Activated CD4-positive, alpha-beta T cell treated with anti-CD3 and anti-CD28 coated beads for 1 hour (primary cell): ENCODE results near the gene SPDYE4.
"Not testable (repeated sequence)": the region's sequence is repeated elsewhere in the genome, so short reads cannot be mapped to it uniquely, and the experiment has no call there.

Source experiments
- DNase-seq: peaks from one replicate; pipeline ENCODE4 v3.0.0-alpha.2; 2020

Gene SPDYE4

DNA sequence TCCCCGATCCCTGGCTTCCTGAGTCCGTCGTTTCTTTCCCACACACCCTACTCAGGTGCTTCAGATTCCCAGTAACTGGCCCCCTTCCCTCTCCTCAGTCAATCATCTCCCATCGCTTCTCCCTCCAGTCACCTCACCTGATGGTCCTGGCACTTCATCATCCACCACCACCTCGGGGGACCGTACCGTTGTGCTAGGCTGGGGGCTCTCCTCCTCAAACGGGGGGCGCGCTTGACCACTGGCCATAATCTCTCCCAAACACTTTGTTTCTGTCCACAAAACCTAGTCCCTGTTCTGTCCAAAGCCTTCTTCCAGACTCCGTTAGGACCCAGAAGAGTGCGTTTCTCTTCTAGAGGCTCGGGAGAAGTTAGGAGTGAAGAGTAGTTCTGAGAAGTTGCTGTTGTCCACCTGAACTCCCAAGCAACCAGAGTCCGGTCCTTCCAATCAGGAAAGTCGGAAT is at the start of gene SPDYE4:
Gene SPDYE4, minus strand, starts transcription at position 410 of the 460 bp plus-strand sequence. Its CDS starts 164 bp downstream, at position 246.
- no peak for DNase-seq

- no peak for DNase-seq
Observed at GRCh38 chr17:8806926-8807550, 48.7 kb upstream of the SPDYE4 start.

- DNase-seq, result no peak
Observed at GRCh38 chr17:8806253-8806925, 48.0 kb upstream of the SPDYE4 start.

DNA sequence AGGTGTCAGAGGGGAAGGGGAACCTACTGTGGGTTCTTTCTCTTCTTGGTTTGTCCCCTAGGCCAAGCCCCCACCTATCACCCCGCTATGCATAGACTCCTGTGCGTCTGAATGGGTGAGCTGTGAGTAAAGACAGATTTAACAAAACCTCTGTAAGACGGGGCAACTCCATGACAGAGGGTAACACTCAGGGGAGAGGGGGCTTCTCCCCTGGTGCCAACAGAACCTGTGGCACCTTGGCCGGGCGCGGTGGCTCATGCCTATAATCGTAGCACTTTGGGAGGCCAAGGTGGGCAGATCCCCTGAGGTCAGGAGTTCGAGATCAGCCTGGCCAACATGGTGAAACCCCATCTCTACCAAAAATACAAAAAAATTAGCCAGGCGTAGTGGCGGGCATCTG is 47.0 kb upstream of the SPDYE4 start:
- not testable (repeated sequence) for DNase-seq

DNA sequence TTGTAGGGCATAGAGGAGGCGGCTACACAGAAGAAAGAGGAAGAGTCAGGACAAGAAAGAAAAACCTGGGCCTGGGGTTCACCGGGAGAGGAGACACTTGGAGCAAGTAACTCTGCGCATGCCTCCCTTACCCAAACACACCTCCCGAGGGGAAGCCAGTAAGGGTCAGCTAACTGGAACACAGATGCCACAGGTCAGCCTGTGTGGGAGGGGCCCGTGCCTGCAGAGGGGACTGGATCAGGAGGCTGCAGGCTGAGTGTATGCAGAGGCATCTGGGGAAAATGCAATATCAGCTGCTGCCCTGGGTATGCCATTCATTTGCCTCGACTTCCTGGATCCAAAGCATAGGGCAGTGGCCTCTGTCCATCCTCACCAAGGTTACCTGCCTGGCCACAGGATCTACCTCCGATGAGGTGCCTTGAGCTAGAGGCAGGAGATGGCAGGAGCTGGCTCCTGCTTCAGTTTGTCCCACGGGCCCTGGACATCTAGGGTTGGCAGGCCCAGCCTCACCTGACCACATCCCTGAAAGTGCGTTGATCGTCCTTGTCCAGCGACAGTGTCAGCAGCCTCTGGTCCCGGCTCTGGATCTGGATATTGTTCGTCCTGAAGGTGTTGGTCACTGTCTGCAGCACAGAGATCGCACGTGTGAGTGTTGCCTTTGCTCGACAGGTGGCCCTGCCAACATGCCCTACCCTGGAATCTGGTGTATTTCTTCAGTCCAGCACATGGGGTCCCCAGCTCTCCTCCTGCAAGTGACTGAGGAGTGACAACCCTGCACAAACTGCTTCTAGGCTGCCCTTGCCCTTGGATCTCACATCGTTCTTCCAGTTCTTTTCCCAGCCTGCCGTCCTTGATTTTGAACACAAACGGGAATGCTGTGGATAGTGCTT is 45.4 kb upstream of the SPDYE4 start:
- DNase-seq, result no peak

- no peak for DNase-seq
Observed at GRCh38 chr17:8801135-8801840, 42.9 kb upstream of the SPDYE4 start.

GRCh38 chr17:8800656-8801055 is 42.3 kb upstream of the SPDYE4 start:
- DNase-seq, result no peak

DNA sequence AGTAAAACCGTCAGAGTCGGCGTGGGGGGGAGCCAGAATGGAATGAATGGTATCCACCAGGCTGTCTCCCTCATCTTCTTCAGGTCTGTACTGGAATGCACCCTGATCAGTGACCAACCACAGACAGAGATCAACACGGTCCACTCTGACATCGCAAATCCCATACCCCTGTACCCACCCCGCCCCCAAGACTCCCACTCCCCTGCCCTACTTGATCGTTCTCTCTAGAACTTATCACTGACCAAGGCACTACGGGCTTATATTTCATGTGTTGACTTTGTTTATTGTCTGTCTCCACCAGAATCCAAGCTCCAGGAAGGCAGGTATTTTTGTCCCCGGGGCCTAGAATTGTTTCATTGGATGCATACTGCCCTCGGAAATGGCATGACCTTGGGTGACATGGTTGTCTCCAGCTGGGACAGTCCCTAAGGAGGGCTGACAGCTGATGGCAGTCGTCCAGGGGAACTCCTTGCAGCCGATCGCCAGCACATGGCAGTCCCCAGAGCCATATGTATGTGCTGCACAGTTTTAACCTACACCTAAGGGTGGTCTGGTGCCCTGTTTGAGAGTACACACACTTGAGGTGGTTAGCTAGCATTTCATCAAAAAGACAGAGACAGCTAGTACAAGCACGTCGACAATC is 41.3 kb upstream of the SPDYE4 start:
- DNase-seq, result no peak

GRCh38 chr17:8798846-8799569 is 40.7 kb upstream of the SPDYE4 start, which contains the start of gene MFSD6L:
Gene MFSD6L, minus strand, starts transcription at chr17:8799365. Its CDS starts 245 bp downstream, at chr17:8799120.
- no peak for DNase-seq

DNA sequence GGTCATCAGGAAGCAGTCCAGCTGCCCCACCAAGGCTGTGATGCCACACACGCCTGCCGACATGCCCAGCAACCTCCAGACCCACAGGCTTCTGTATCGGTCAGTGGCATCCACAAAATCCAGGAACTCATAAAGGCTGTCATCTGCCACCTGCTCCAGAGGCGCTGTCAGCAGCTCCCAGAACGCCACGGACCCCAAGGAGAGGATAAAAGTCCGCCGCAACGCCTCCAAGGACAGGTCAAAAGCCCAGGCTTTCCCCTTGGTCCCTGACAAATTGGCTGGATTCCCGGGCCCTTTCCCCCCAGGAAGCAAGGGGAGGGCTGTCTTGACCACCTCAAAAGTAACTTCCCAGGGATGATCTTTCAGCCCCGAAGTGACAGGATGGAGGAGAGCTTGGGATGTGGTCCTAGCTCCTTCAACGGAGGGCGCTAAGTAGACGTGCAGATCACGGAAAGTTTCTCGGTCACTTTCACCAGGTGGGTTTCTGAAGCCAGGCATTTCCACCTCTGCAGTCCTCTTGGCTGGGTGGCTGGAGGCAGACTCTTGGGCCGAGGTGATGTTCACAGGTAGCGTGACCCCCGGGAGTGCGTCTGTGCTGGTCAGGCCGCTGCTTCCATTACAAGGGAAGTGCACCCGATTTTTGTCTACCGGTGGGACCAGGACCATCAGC is 40.0 kb upstream of the SPDYE4 start:
- DNase-seq, result no peak

DNA sequence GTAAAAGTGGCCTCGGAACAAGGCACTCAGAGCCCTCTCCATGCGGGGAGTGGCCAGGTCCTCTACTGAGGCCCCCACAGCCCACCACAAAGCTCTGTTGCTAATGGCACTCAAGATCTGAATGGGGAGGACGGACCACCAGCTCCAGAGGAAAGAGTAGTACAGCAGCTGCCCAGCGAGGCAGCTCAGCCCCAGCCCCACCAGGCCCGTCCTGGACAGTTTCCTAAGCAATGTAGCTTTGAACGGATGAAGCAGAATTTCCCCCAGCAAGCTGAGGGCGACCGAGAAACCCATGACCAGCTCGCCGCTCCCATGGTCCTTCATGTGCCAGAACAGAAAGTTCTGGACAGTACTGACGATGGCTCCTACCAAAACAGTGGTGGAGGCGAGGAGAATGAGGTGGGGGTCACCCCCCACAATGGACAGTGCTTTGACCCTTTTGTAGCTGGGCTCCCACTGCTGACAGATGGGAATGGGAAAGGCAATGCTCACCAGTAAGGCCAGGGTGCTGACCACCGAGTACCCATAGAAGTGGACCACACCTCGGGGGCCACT is 39.4 kb upstream of the SPDYE4 start:
- DNase-seq, result no peak

DNA sequence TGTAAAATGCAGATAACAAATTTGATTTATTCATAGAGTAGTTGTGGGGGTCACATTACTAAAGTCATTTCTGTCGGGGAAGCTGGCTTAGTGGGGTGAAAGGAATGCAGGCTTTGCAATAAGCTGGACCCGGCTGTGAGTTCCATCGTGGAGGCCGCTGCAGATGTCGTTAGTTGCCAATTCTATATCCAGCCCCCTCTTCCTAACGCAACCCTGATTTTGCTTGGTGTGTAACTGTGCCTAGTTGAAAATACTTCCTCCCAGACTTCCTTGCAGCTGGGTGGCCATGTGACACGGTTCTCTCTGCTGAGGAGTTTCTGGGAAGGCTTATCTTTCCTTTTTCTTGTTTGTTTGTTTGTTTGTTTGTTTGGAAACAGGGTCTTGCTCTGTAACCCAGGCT is 36.3 kb upstream of the SPDYE4 start:
- DNase-seq, result no peak

- DNase-seq, result no peak
Observed at GRCh38 chr17:8793649-8794048, 35.3 kb upstream of the SPDYE4 start.

GRCh38 chr17:8792646-8793045 is 34.3 kb upstream of the SPDYE4 start:
- no peak for DNase-seq

GRCh38 chr17:8791910-8792270 is 33.5 kb upstream of the SPDYE4 start:
- DNase-seq, result no peak

GRCh38 chr17:8791248-8791909 is 33.0 kb upstream of the SPDYE4 start:
- DNase-seq, result no peak

DNA sequence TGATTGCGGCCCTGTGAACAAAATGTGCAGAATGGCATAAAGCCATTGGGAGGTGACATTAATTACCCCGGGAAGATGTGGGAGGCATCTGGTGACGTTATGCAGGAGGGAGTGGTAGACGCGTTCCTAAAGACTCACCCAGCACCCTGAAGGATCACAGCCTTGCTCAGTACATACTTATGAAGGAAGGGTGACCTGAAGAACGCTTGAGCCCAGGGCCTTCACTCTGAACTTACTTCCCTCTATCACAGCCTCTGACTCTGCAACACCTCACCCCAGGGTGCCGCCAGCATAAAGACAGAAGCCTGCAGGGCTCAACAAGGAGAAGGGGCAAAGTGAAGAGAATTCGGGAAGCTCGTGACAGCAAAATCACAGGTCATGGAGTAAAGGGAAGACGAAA is 31.4 kb upstream of the SPDYE4 start:
- DNase-seq, result no peak

DNA sequence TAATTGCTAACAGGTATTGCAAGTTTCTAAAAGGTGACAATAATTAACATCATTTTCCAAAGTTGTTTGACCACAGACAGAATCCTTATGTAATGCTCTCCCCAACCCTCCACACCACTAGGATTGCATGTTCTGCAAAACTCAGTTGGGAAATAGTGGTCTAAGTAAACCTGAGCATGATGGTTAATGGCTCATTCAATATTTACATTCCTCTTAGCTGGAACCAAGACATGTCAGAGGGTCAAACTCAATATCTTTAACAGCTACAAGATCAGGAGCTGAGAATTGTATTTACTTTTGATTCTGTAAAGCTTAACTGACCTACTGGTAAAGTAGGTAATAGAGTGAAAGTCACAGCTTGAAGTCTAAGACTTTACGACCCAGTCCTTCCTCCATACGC is 30.7 kb upstream of the SPDYE4 start:
- no peak for DNase-seq

DNA sequence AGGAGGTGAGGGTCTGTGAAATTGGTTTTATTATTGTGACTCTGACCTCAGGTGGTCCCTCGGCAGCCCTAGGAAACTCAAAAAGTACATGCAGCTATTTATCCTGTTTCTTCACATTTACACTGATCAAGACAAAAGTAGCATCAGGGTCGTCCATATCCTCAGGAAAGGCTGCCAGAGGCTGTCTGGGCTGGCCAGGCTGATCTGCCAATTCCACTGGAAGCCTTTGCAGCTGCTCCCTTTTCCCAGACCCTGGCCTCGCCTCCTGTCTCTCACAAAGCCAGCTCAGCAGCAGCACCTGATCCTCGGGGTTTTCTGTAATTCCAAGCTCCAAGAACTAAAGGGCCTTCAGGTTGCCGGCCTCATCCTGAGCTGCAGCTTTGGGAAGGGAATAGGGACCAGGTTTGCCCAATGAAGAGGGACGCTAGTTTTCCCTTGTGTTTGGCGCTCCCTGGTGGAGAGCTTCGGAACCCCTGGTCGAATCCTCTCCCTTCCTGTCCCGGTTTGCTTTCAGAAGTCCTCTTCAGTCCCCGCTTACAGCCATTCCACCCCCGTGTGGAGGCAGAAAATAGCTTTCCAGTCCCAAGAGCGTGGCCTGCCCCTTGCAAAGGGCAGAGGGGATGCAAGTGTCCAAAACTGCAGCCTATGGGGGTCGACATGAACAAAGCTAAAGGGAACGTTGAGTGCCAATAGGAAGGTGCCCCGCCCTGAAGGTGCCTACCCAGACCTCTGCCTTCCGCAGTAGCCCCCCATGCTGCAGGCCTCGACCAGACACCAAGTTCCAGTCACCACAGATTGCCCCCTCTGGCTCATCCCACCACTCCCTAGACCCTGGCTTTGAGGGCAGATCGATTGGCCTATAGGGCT is 27.4 kb upstream of the SPDYE4 start:
- DNase-seq, result peak; percentile 35
